ENCODE measurements around the gene CA11.
A peak's percentile ranks its signal among the peaks of the same experiment; 100 is the strongest.

DNA sequence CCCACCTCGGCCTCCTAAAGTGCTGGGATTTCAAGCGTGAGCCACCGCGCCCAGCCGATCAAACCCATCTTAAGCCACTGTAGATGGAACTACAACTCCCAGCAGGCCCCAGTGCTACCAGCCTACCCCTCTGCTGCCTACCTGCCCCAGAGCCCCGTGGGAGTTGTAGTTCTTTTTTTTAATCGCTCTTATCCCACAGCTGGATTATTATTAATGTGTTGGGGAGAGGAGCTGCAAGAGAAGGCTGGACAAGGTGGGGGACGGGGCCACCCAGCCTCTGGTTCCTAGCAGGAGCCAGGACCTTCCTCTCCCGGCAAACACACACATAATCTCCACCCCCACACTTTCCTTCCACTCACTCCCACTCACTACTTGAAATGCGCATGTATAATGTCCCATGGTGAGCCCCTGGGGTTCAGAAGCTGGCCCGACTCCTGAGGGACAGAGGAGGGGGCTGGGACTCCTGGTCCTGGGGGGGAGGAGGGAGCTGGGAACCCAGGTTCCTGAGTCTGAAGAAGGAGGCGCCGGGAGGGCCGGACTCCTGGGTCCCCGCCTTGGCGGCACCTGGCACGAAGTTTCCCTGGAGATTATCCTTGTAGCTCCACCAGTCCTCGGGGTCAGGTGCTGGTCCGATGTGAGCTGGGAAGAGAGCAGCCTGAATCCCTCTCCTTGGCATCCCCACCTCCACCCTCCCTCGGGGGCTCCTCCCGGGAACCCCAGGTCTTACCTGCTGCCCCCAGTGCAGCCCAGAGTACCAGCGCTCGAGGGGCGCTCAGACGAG lies 958 bp downstream of the CA11 start:
- TF ChIP-seq, protein P1, sequence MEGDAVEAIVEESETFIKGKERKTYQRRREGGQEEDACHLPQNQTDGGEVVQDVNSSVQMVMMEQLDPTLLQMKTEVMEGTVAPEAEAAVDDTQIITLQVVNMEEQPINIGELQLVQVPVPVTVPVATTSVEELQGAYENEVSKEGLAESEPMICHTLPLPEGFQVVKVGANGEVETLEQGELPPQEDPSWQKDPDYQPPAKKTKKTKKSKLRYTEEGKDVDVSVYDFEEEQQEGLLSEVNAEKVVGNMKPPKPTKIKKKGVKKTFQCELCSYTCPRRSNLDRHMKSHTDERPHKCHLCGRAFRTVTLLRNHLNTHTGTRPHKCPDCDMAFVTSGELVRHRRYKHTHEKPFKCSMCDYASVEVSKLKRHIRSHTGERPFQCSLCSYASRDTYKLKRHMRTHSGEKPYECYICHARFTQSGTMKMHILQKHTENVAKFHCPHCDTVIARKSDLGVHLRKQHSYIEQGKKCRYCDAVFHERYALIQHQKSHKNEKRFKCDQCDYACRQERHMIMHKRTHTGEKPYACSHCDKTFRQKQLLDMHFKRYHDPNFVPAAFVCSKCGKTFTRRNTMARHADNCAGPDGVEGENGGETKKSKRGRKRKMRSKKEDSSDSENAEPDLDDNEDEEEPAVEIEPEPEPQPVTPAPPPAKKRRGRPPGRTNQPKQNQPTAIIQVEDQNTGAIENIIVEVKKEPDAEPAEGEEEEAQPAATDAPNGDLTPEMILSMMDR (IDR thresholded peaks at IDR 0.05): peak in 1 of 4 experiments; percentile 5
- peak; percentile 37 to 65 for TF ChIP-seq POLR2A (IDR thresholded peaks at IDR 0.05)
